Measurements from ENCODE around the gene ID1. TPM values are rescaled to one million over a fixed set of nuclear protein-coding genes. Genes with fewer than 3 reads are reported as not detected.

The ID1 gene
- total and polyA plus RNA-seq, 8 donors = 9.5 to 64.7 (median 18.8) TPM

- DNase-seq = no peak
- Histone ChIP-seq H3K36me3 (peaks cover 0 to 59% (median 32%) of the 10 kb centered on the region in 3 donors), H3K9me3 (no peaks in the 10 kb centered on the region), H3K4me1 (no peaks in the 10 kb centered on the region), H3K27me3 (no peaks in the 10 kb centered on the region), H3K27ac (no peak overlapping the region), H3K4me3 (no peak overlapping the region)
- no peak for TF ChIP-seq CTCF (IDR thresholded peaks at IDR 0.05)
- ATAC-seq = no peak
- FAIRE-seq = no peak
- 67 to 78% methylated on average over 1 of the region's 1 CpG for WGBS, 2 donors
- intact Hi-C loops (cut with DNase I) = loop anchor here in 1 of 3 donors (5.0 kb wide), 1 partner anchor 50 kb away; no protein-coding TSS in a partner anchor
Measured at GRCh38 chr20:31562241-31562640, 42.8 kb upstream of the ID1 start.

GRCh38 chr20:31564284-31564683, 40.8 kb upstream of the ID1 start:
- Histone ChIP-seq H3K9me3 (no peaks in the 10 kb centered on the region), H3K27ac (no peak overlapping the region), H3K4me1 (no peaks in the 10 kb centered on the region), H3K4me3 (no peak overlapping the region), H3K36me3 (peaks cover 0 to 62% (median 32%) of the 10 kb centered on the region in 3 donors), H3K27me3 (no peaks in the 10 kb centered on the region)
- ATAC-seq (no peak), DNase-seq (no peak), FAIRE-seq (no peak)
- TF ChIP-seq CTCF (IDR thresholded peaks at IDR 0.05) = no peak
- 84% methylated on average over 6 of the region's 6 CpGs for WGBS, 2 donors
- intact Hi-C loops (cut with DNase I) = loop anchor here in 1 of 3 donors (5.0 kb wide), 1 partner anchor 48 kb away; no protein-coding TSS in a partner anchor

- ATAC-seq (no peak), DNase-seq (no peak), FAIRE-seq (no peak)
- no peaks in the 10 kb centered on the region for H3K9me3 ChIP-seq
- intact Hi-C loops (cut with DNase I) = loop anchor here in 1 of 3 donors (5.0 kb wide), 1 partner anchor 46 kb away; no protein-coding TSS in a partner anchor
- H3K36me3 ChIP-seq = peaks cover 0 to 57% (median 32%) of the 10 kb centered on the region in 3 donors
- no peaks in the 10 kb centered on the region for H3K4me1 ChIP-seq
- no peak overlapping the region for H3K4me3 ChIP-seq
- H3K27me3 ChIP-seq = no peaks in the 10 kb centered on the region
- no peak for TF ChIP-seq CTCF (IDR thresholded peaks at IDR 0.05)
- 87% methylated on average over 6 of the region's 6 CpGs for WGBS, 2 donors
- no peak overlapping the region for H3K27ac ChIP-seq
Measured at GRCh38 chr20:31565699-31566318, 39.3 kb upstream of the ID1 start.

- Histone ChIP-seq H3K27ac (no peak overlapping the region), H3K9me3 (no peaks in the 10 kb centered on the region), H3K4me1 (no peaks in the 10 kb centered on the region), H3K36me3 (peaks cover 0 to 57% (median 32%) of the 10 kb centered on the region in 3 donors), H3K27me3 (no peaks in the 10 kb centered on the region), H3K4me3 (no peak overlapping the region)
- no peak for TF ChIP-seq CTCF (IDR thresholded peaks at IDR 0.05)
- ATAC-seq (no peak), DNase-seq (no peak), FAIRE-seq (no peak)
- WGBS, 2 donors = 84 to 100% methylated on average over 1 of the region's 1 CpG
- intact Hi-C loops (cut with DNase I) = loop anchor here in 1 of 3 donors (5.0 kb wide), 1 partner anchor 46 kb away; no protein-coding TSS in a partner anchor
Measured at GRCh38 chr20:31566319-31566657, 38.8 kb upstream of the ID1 start.

Data from pancreas (tissue), 10 donors.